DND-41 (cell line): ENCODE results near the gene CTNS.

Experiments used
- CTCF ChIP-seq: IDR thresholded peaks from 2 replicates; pipeline ENCODE4 v1.5.1; 2012; ENCODE audit warnings: borderline replicate concordance, low read length, moderate library complexity, mild to moderate bottlenecking; ENCODE audit not compliant: poor library complexity, severe bottlenecking; ENCODE audit errors: extremely low read depth
- EZH2 ChIP-seq: IDR thresholded peaks from 3 replicates; pipeline ENCODE4 v1.6.1; 2012; ENCODE audit warnings: borderline replicate concordance, low read depth, mild to moderate bottlenecking, moderate library complexity, low read length, inconsistent platforms; ENCODE audit not compliant: severe bottlenecking

- TF ChIP-seq CTCF (no peak), EZH2 (no peak)
Observed at GRCh38 chr17:3665834-3666233, 29.3 kb downstream of the CTNS start.
